Measurements from ENCODE around the gene SUV39H2. TPM values are rescaled to one million over a fixed set of nuclear protein-coding genes. Genes with fewer than 3 reads are reported as not detected.
"Not testable (repeated sequence)": the region's sequence is repeated elsewhere in the genome, so short reads cannot be mapped to it uniquely, and the experiment has no call there.

The SUV39H2 gene
- polyA plus RNA-seq, 3 donors = 1.6 to 4.5 (median 4.5) TPM

- 93 to 99% (median 99%) methylated on average over 5 to 6 of the region's 6 CpGs for WGBS, 3 donors
- not testable (repeated sequence) for H3K27ac ChIP-seq (ENCODE audit: low read depth, low read length)
Measured at GRCh38 chr10:14864466-14864865, 14.2 kb upstream of the SUV39H2 start.

- H3K27ac ChIP-seq (ENCODE audit: low read depth, low read length) = not testable (repeated sequence)
- 84 to 96% (median 95%) methylated on average over 3 of the region's 3 CpGs for WGBS, 3 donors
Measured at GRCh38 chr10:14864871-14865270, 13.8 kb upstream of the SUV39H2 start.

GRCh38 chr10:14873090-14873760 is 5.4 kb upstream of the SUV39H2 start:
- H3K27ac ChIP-seq (ENCODE audit: low read depth, low read length) = no peak overlapping the region
- WGBS, 3 donors = 75 to 88% (median 82%) methylated on average over 2 of the region's 2 CpGs

- H3K27ac ChIP-seq (ENCODE audit: low read depth, low read length) = no peak overlapping the region
- WGBS, 3 donors = 87 to 94% (median 89%) methylated on average over 12 of the region's 12 CpGs
Measured at GRCh38 chr10:14875941-14876340, 2.7 kb upstream of the SUV39H2 start.

- no peak overlapping the region for H3K27ac ChIP-seq (ENCODE audit: low read depth, low read length)
- 82 to 89% (median 88%) methylated on average over 9 of the region's 9 CpGs for whole genome bisulfite sequencing, 3 donors
Measured at GRCh38 chr10:14876764-14877163, 1.9 kb upstream of the SUV39H2 start.

- 0% methylated on average over 60 of the region's 60 CpGs for WGBS, 3 donors
- H3K27ac ChIP-seq (ENCODE audit: low read depth, low read length) = peak overlapping the region; percentile 73
Measured at GRCh38 chr10:14879124-14879927, 660 bp downstream of the SUV39H2 start.

GRCh38 chr10:14879928-14880193 is 1.2 kb downstream of the SUV39H2 start:
- no peak overlapping the region for H3K27ac ChIP-seq (ENCODE audit: low read depth, low read length)
- WGBS, 3 donors = 1 to 5% (median 2%) methylated on average over 5 of the region's 5 CpGs

GRCh38 chr10:14880229-14880628 is 1.6 kb downstream of the SUV39H2 start:
- WGBS, 3 donors = 42 to 70% (median 62%) methylated on average over 7 of the region's 7 CpGs
- H3K27ac ChIP-seq (ENCODE audit: low read depth, low read length) = no peak overlapping the region

GRCh38 chr10:14884082-14884481 is 5.4 kb downstream of the SUV39H2 start:
- 91 to 96% (median 93%) methylated on average over 3 of the region's 3 CpGs for WGBS, 3 donors
- no peak overlapping the region for H3K27ac ChIP-seq (ENCODE audit: low read depth, low read length)

- no peak overlapping the region for H3K27ac ChIP-seq (ENCODE audit: low read depth, low read length)
- WGBS, 3 donors = 78 to 87% (median 83%) methylated on average over 2 of the region's 2 CpGs
Measured at GRCh38 chr10:14889318-14889717, 10.7 kb downstream of the SUV39H2 start.

- 92 to 100% (median 94%) methylated on average over 1 of the region's 1 CpG for WGBS, 3 donors
Measured at GRCh38 chr10:14891151-14891550, 12.5 kb downstream of the SUV39H2 start.

GRCh38 chr10:14904316-14904732 is 25.7 kb downstream of the SUV39H2 start:
- WGBS, 3 donors = 26 to 47% (median 47%) methylated on average over 1 of the region's 1 CpG
- no peak overlapping the region for H3K27ac ChIP-seq (ENCODE audit: low read depth, low read length)

More at GRCh38 chr10:14891151-14891550, 12.5 kb downstream of the SUV39H2 start:
- H3K27ac ChIP-seq (ENCODE audit: low read depth, low read length) = no peak overlapping the region

- no peak overlapping the region for H3K27ac ChIP-seq (ENCODE audit: low read depth, low read length)
- WGBS, 3 donors = 96% methylated on average over 2 of the region's 2 CpGs
Measured at GRCh38 chr10:14904864-14905263, 26.2 kb downstream of the SUV39H2 start.

- whole genome bisulfite sequencing, 3 donors = 80 to 94% (median 91%) methylated on average over 2 of the region's 2 CpGs
- no peak overlapping the region for H3K27ac ChIP-seq (ENCODE audit: low read depth, low read length)
Measured at GRCh38 chr10:14905890-14906289, 27.2 kb downstream of the SUV39H2 start.

GRCh38 chr10:14906765-14907164 is 28.1 kb downstream of the SUV39H2 start:
- H3K27ac ChIP-seq (ENCODE audit: low read depth, low read length) = no peak overlapping the region
- 98 to 100% (median 100%) methylated on average over 2 of the region's 2 CpGs for WGBS, 3 donors

- not testable (repeated sequence) for H3K27ac ChIP-seq (ENCODE audit: low read depth, low read length)
- 97 to 99% (median 99%) methylated on average over 4 of the region's 4 CpGs for WGBS, 3 donors
Measured at GRCh38 chr10:14907591-14907990, 28.9 kb downstream of the SUV39H2 start.

- WGBS, 3 donors = 88 to 97% (median 95%) methylated on average over 2 of the region's 2 CpGs
- no peak overlapping the region for H3K27ac ChIP-seq (ENCODE audit: low read depth, low read length)
Measured at GRCh38 chr10:14909101-14909500, 30.4 kb downstream of the SUV39H2 start.

GRCh38 chr10:14910953-14911352 is 32.3 kb downstream of the SUV39H2 start:
- H3K27ac ChIP-seq (ENCODE audit: low read depth, low read length) = no peak overlapping the region
- WGBS, 3 donors = 94 to 99% (median 96%) methylated on average over 4 of the region's 4 CpGs

- WGBS, 3 donors = 80 to 97% (median 95%) methylated on average over 3 of the region's 3 CpGs
Measured at GRCh38 chr10:14911801-14912200, 33.1 kb downstream of the SUV39H2 start.

GRCh38 chr10:14916600-14916999 is 37.9 kb downstream of the SUV39H2 start:
- no peak overlapping the region for H3K27ac ChIP-seq (ENCODE audit: low read depth, low read length)
- 98 to 100% (median 99%) methylated on average over 2 of the region's 2 CpGs for WGBS, 3 donors

More at GRCh38 chr10:14911801-14912200, 33.1 kb downstream of the SUV39H2 start:
- no peak overlapping the region for H3K27ac ChIP-seq (ENCODE audit: low read depth, low read length)
